H9 (cell line): ENCODE measurements around the gene XRRA1. TPM values are rescaled to one million over a fixed set of nuclear protein-coding genes. Genes with fewer than 3 reads are reported as not detected.

ENCODE experiments used
- DNase-seq: peaks from one replicate; pipeline ENCODE4 v3.0.0-alpha.2; 2017
- H2AFZ ChIP-seq: one replicate; pipeline ENCODE4 v1.6.1; 2013; ENCODE audit warnings: mild to moderate bottlenecking, low read length, control low read depth, moderate library complexity
- H2AK5ac ChIP-seq: 2 replicates; pipeline ENCODE4 v1.6.1; 2013; ENCODE audit warnings: low read length, control low read depth, mixed read lengths; ENCODE audit not compliant: insufficient read length
- H2BK120ac ChIP-seq: one replicate; pipeline ENCODE4 v1.6.1; 2013; ENCODE audit warnings: low read depth, mild to moderate bottlenecking, low read length, control low read depth, inconsistent platforms; ENCODE audit not compliant: poor library complexity, severe bottlenecking
- H2BK12ac ChIP-seq: 2 replicates; pipeline ENCODE4 v1.6.1; 2013; ENCODE audit warnings: low read length, control low read depth, mixed read lengths, low read depth; ENCODE audit not compliant: insufficient read length
- H2BK15ac ChIP-seq: 2 replicates; pipeline ENCODE4 v1.6.1; 2013; ENCODE audit warnings: low read depth, low read length, control low read depth
- H2BK20ac ChIP-seq: one replicate; pipeline ENCODE4 v1.6.1; 2013; ENCODE audit warnings: low read depth, mild to moderate bottlenecking, low read length, control low read depth, inconsistent platforms; ENCODE audit not compliant: poor library complexity, severe bottlenecking
- H2BK5ac ChIP-seq: 2 replicates; pipeline ENCODE4 v1.6.1; 2013; ENCODE audit warnings: low read length, control low read depth, mixed read lengths; ENCODE audit not compliant: insufficient read length
- H3K14ac ChIP-seq: 2 replicates; pipeline ENCODE4 v1.6.1; 2013; ENCODE audit warnings: low read length, control low read depth; ENCODE audit not compliant: insufficient read depth
- H3K18ac ChIP-seq: 2 replicates; pipeline ENCODE4 v1.6.1; 2013; ENCODE audit warnings: low read depth, mild to moderate bottlenecking, mixed read lengths, low read length, control low read depth; ENCODE audit not compliant: insufficient read length
- H3K23ac ChIP-seq: 2 replicates; pipeline ENCODE4 v1.6.1; 2013; ENCODE audit warnings: low read length, control low read depth, mixed read lengths, low read depth; ENCODE audit not compliant: insufficient read length
- H3K23me2 ChIP-seq: 2 replicates; pipeline ENCODE4 v1.6.1; 2013; ENCODE audit warnings: low read depth, mild to moderate bottlenecking, mixed read lengths, low read length, control low read depth; ENCODE audit not compliant: insufficient read length, poor library complexity, severe bottlenecking
- H3K27ac ChIP-seq: 2 replicates; pipeline ENCODE4 v1.5.1; 2013; ENCODE audit warnings: low read length, control low read depth, mixed read lengths, low read depth; ENCODE audit not compliant: insufficient read length
- H3K27me3 ChIP-seq: 2 replicates; pipeline ENCODE4 v1.6.1; 2013; ENCODE audit warnings: low read length, control low read depth, inconsistent platforms; ENCODE audit not compliant: insufficient read depth
- H3K4ac ChIP-seq: 2 replicates; pipeline ENCODE4 v1.6.1; 2013; ENCODE audit warnings: low read depth, mild to moderate bottlenecking, control low read depth, inconsistent platforms, low read length, moderate library complexity
- H3K4me1 ChIP-seq: 2 replicates; pipeline ENCODE4 v1.6.1; 2013; ENCODE audit warnings: low read length, control low read depth, inconsistent platforms; ENCODE audit not compliant: insufficient read depth
- H3K4me2 ChIP-seq: 2 replicates; pipeline ENCODE4 v1.6.1; 2013; ENCODE audit warnings: low read length, control low read depth, mixed read lengths; ENCODE audit not compliant: insufficient read length, insufficient read depth
- H3K56ac ChIP-seq: 2 replicates; pipeline ENCODE4 v1.6.1; 2013; ENCODE audit warnings: low read depth, mild to moderate bottlenecking, mixed read lengths, low read length, control low read depth; ENCODE audit not compliant: insufficient read length
- H3K79me1 ChIP-seq: 2 replicates; pipeline ENCODE4 v1.6.1; 2013; ENCODE audit warnings: low read depth, mild to moderate bottlenecking, moderate library complexity, low read length, control low read depth, inconsistent platforms; ENCODE audit not compliant: insufficient read depth, poor library complexity, severe bottlenecking
- H3K79me2 ChIP-seq: 2 replicates; pipeline ENCODE4 v1.6.1; 2013; ENCODE audit warnings: low read length, control low read depth, inconsistent platforms; ENCODE audit not compliant: insufficient read depth
- H3K9ac ChIP-seq: 2 replicates; pipeline ENCODE4 v1.6.1; 2013; ENCODE audit warnings: low read length, control low read depth, mixed read lengths; ENCODE audit not compliant: insufficient read length; ENCODE audit errors: extremely low read depth
- H3K9me3 ChIP-seq: one replicate; pipeline ENCODE4 v1.6.1; 2013; ENCODE audit warnings: low read depth, low read length, inconsistent platforms; ENCODE audit not compliant: control insufficient read depth
- H3T11ph ChIP-seq: one replicate; pipeline ENCODE4 v1.6.1; 2013; ENCODE audit warnings: mild to moderate bottlenecking, low read length, control low read depth, inconsistent platforms
- H4K20me1 ChIP-seq: one replicate; pipeline ENCODE4 v1.6.1; 2013; ENCODE audit not compliant: control insufficient read depth, insufficient read length, insufficient read depth
- H4K5ac ChIP-seq: 2 replicates; pipeline ENCODE4 v1.6.1; 2013; ENCODE audit warnings: low read depth, mild to moderate bottlenecking, mixed read lengths, low read length, control low read depth; ENCODE audit not compliant: insufficient read length
- H4K8ac ChIP-seq: replicated peaks from 2 replicates; pipeline ENCODE4 v1.6.1; 2013; ENCODE audit warnings: low read length, control low read depth, mixed read lengths, low read depth; ENCODE audit not compliant: insufficient read length
- H4K91ac ChIP-seq: 2 replicates; pipeline ENCODE4 v1.6.1; 2013; ENCODE audit warnings: low read depth, mild to moderate bottlenecking, moderate library complexity, mixed read lengths, low read length, control low read depth; ENCODE audit not compliant: insufficient read length
- H3K27ac Mint-ChIP-seq, 3 experiments: 2 replicates in 2 of 3; 3 replicates in 1 of 3; pipeline ENCODE4 v1.8.0; 2020 to 2021; ENCODE audit warnings: mixed read lengths in 3 of 3, mild to moderate bottlenecking in 1 of 3, moderate library complexity in 1 of 3
- H3K27me3 Mint-ChIP-seq: 2 replicates; pipeline ENCODE4 v1.8.0; 2021; ENCODE audit warnings: low read depth, mild to moderate bottlenecking, moderate library complexity, mixed read lengths
- H3K36me3 Mint-ChIP-seq, 3 experiments: 2 replicates in 2 of 3; 3 replicates in 1 of 3; pipeline ENCODE4 v1.8.0; 2020 to 2021; ENCODE audit warnings: low read depth in 3 of 3, mixed read lengths in 3 of 3; ENCODE audit not compliant: insufficient read depth in 1 of 3
- H3K4me1 Mint-ChIP-seq, 2 experiments: 2 replicates each; pipeline ENCODE4 v1.8.0; 2020; ENCODE audit warnings: mixed read lengths in 2 of 2
- H3K4me3 Mint-ChIP-seq, 2 experiments: 2 replicates in 1 of 2; 3 replicates in 1 of 2; pipeline ENCODE4 v1.8.0; 2020 to 2021; ENCODE audit warnings: mild to moderate bottlenecking in 2 of 2, mixed read lengths in 2 of 2, moderate library complexity in 1 of 2
- H3K9me3 Mint-ChIP-seq, 2 experiments: 2 replicates in 1 of 2; 3 replicates in 1 of 2; pipeline ENCODE4 v1.8.0; 2020; ENCODE audit warnings: mild to moderate bottlenecking in 2 of 2, mixed read lengths in 2 of 2, moderate library complexity in 1 of 2
- CTCF ChIP-seq: fragments of 200-600 bp; sonication (generic); conservative IDR thresholded peaks from 3 replicates; pipeline ENCODE4 v1.8.0; 2021; ENCODE audit warnings: antibody characterized with exemption, mild to moderate bottlenecking
- WGBS: extraction: QIAGEN DNeasy Blood & Tissue Kit; methylation state at CpG from one replicate; pipeline ENCODE4 v1.1.7; 2013; ENCODE audit warnings: missing lambda C conversion rate, low lambda C conversion rate, mixed read lengths; ENCODE audit not compliant: insufficient read length; ENCODE audit errors: extremely low coverage; 5-methylcytosine and 5-hydroxymethylcytosine counted together
- total RNA-seq: library from RNA; stranded (reverse); gene quantifications from 2 replicates; pipeline ENCODE4 v1.2.1, GENCODE V29; 2021

The XRRA1 gene
- total RNA-seq, 1 experiment from 2014 or later: 4.5 TPM

- no CpG with 5 or more reads among the region's 5 CpGs for WGBS
- no peaks in the 10 kb centered on the region for H3K9me3 ChIP-seq
- H3K79me1 ChIP-seq: no peaks in the 10 kb centered on the region
- H4K91ac ChIP-seq: no peak overlapping the region
- no peak overlapping the region for H3K23ac ChIP-seq
- H2AFZ ChIP-seq: no peak overlapping the region
- Mint-ChIP-seq H3K27me3 (no peaks in the 10 kb centered on the region), H3K27ac (no peak overlapping the region), H3K4me3 (no peak overlapping the region), H3K4me1 (no peaks in the 10 kb centered on the region), H3K36me3 (peaks cover 0 to 26% (median 0%) of the 10 kb centered on the region in 3 experiments; a peak in 5 of 7 replicates), H3K9me3 (no peaks in the 10 kb centered on the region)
- H2BK5ac ChIP-seq: no peak overlapping the region
- H4K20me1 ChIP-seq: no peaks in the 10 kb centered on the region
- H3K27me3 ChIP-seq: no peaks in the 10 kb centered on the region
- H2BK20ac ChIP-seq: no peak overlapping the region
- no peak overlapping the region for H2BK15ac ChIP-seq
- H2BK120ac ChIP-seq: no peak overlapping the region
- H3K56ac ChIP-seq: no peak overlapping the region
- H3K23me2 ChIP-seq: no peaks in the 10 kb centered on the region
- no peak overlapping the region for H3K14ac ChIP-seq
- H3K4me2 ChIP-seq: no peak overlapping the region
- no peak overlapping the region for H3K27ac ChIP-seq
- no peaks in the 10 kb centered on the region for H3K4me1 ChIP-seq
- no peak overlapping the region for H4K8ac ChIP-seq
- H3K9ac ChIP-seq: no peak overlapping the region
- H3K18ac ChIP-seq: no peak overlapping the region
- H3K4ac ChIP-seq: no peak overlapping the region
- no peaks in the 10 kb centered on the region for H3K79me2 ChIP-seq
- TF ChIP-seq CTCF: no peak
- H3T11ph ChIP-seq: no peak overlapping the region
- no peak overlapping the region for H4K5ac ChIP-seq
- no peak overlapping the region for H2BK12ac ChIP-seq
- H2AK5ac ChIP-seq: no peak overlapping the region
- no peak for DNase-seq
These were observed 11.0 kb downstream of the XRRA1 start for GRCh38 chr11:74937696-74938475.
